Spleen (tissue), 7 donors: ENCODE data around the gene FOXP1.

Experiments used
- CTCF ChIP-seq, 11 experiments: fragments of 200-600 bp in 7 of 11; fragments of 450-650 bp in 4 of 11; sonication (generic) in 4 of 11; IDR thresholded peaks in 8 of 11; conservative IDR thresholded peaks in 3 of 11; 1 replicate in 7 of 11; 2 replicates in 4 of 11; pipeline versions ENCODE4 v1.4.0 to v1.8.0; 2016 to 2021; ENCODE audit warnings: antibody characterized with exemption in 11 of 11, inconsistent platforms in 4 of 11, mild to moderate bottlenecking in 1 of 11
- POLR2AphosphoS5 ChIP-seq, 3 donors: sonication (generic); formaldehyde crosslinking; IDR thresholded peaks; one replicate each; pipeline ENCODE4 v1.5.1; 2017; ENCODE audit warnings: antibody characterized with exemption in 3 of 3
- donor health status: DM: no; HTN: no; CAD: no; lungs with moderate emphysema.
- donor health status: DM: no; HTN: no; CAD: no.
- donor health status: DM: no; HTN: no; CAD: no.

- TF ChIP-seq CTCF (IDR thresholded peaks at IDR 0.05 in 8 of 11, conservative IDR thresholded peaks at IDR 0.05 in 3 of 11) = no peak
- no peak for TF ChIP-seq POLR2AphosphoS5 (IDR thresholded peaks at IDR 0.05)
Observed at GRCh38 chr3:71406972-71407810, 176.3 kb downstream of the FOXP1 start.
